Activated T-helper 1 cell treated with anti-CD3 and anti-CD28 coated beads, Interleukin-12 subunit alpha, Interleukin-12 subunit beta, Interleukin-2, Interleukin-4 antibody, amounts not matched to agents 30 ng/mL and 10 ng/mL and 1 ng/mL, durations not matched to agents 14 hours and 24 hours and 36 hours (primary cell): ENCODE results near the gene ERGIC1. TPM values are rescaled to one million over a fixed set of nuclear protein-coding genes. Genes with fewer than 3 reads are reported as not detected.
"Not testable (repeated sequence)": the region's sequence is repeated elsewhere in the genome, so short reads cannot be mapped to it uniquely, and the experiment has no call there.

ENCODE experiments used
- DNase-seq: peaks from one replicate; pipeline ENCODE4 v3.0.0; 2021; ENCODE audit warnings: low spot score
- H3K27ac Mint-ChIP-seq: one replicate; pipeline ENCODE4 v1.8.0; 2021; ENCODE audit warnings: mild to moderate bottlenecking, mixed read lengths
- H3K27me3 Mint-ChIP-seq: one replicate; pipeline ENCODE4 v1.8.0; 2022; ENCODE audit warnings: mild to moderate bottlenecking, moderate library complexity, mixed read lengths; ENCODE audit not compliant: insufficient read depth
- H3K36me3 Mint-ChIP-seq: one replicate; pipeline ENCODE4 v1.8.0; 2021; ENCODE audit warnings: low read depth, mixed read lengths
- H3K4me1 Mint-ChIP-seq: one replicate; pipeline ENCODE4 v1.8.0; 2021; ENCODE audit warnings: low read depth, mixed read lengths
- H3K4me3 Mint-ChIP-seq: one replicate; pipeline ENCODE4 v1.8.0; 2021; ENCODE audit warnings: mild to moderate bottlenecking, moderate library complexity, mixed read lengths
- H3K9me3 Mint-ChIP-seq: one replicate; pipeline ENCODE4 v1.8.0; 2021; ENCODE audit warnings: mixed read lengths
- intact Hi-C: fragments of 100-400 bp; cut with micrococcal nuclease; formaldehyde crosslinking; loops from one replicate; pipeline ENCODE4 v1.15.1; 2024
- total RNA-seq: library from RNA; stranded (reverse); gene quantifications from 2 replicates; pipeline ENCODE4 v1.2.3, GENCODE V29; 2022

The ERGIC1 gene
- total RNA-seq, 1 donor from 2014 or later: 47.4 TPM

DNA sequence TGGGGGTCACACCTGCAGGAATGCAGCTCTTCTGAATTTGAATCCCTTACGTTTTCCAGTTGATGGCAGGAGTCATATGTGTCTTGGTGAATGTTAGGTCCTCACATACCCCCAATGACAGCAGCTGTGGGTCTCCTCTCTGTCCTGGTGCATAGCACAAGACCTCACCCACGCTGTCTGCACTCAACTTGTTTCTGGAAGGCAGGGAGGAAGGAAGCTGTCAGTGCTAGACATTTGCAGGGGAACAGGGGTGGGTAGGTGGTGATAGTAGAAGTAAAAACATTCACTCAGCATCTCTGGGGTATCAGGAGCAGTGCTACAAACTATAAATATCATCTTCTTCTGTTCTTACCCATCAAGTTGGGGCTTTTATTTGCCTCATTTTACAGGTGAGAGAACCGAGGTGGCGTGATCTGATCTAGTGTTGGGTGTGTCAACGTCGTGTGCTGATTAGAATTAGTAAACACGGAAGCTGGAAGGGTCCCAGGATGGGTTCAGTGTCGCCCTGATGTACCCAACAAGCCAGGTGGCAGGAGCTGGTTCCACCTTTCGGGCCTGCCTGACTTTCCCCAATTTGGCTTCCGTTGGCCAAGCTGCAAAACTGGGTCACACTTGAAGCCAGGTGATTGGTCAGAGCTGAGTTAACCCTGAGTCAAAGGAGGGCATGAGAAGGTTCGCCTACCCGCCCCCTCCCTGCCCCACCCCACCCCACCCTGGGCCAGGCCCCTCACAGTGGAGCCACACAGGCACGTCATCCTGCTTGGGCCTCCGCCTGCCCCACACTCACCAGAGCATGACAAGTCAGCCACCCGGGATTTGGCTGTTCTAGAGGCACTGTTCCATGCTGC is 15.8 kb downstream of the ERGIC1 start:
- no peak for DNase-seq
- Mint-ChIP-seq H3K4me3 (no peak overlapping the region), H3K27ac (no peak overlapping the region), H3K36me3 (peaks cover 2% of the 10 kb centered on the region), H3K27me3 (no peaks in the 10 kb centered on the region), H3K4me1 (peaks cover 32% of the 10 kb centered on the region), H3K9me3 (no peaks in the 10 kb centered on the region)
- intact Hi-C loops: no loop called here

DNA sequence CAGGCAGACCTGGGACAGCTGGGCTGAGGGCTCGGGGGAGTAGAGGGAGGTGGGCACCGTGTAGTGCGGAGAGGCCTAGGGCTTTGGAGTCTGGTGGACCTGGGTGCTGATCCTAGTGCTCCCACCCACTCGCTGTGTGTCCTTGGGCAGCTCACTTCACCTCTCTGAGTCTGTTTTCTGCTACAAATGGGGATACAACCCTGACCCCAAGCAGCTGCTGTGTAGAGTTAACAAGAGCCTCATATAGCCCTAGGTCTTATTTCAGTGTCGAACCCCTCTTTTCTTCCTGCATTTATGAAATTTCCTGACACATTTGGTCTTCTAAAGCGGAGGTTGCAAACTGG is 16.4 kb downstream of the ERGIC1 start:
- DNase-seq: no peak
- Mint-ChIP-seq H3K36me3 (peaks cover 2% of the 10 kb centered on the region), H3K4me3 (no peak overlapping the region), H3K9me3 (no peaks in the 10 kb centered on the region), H3K27ac (no peak overlapping the region), H3K4me1 (peaks cover 33% of the 10 kb centered on the region), H3K27me3 (no peaks in the 10 kb centered on the region)
- intact Hi-C loops: no loop called here

DNA sequence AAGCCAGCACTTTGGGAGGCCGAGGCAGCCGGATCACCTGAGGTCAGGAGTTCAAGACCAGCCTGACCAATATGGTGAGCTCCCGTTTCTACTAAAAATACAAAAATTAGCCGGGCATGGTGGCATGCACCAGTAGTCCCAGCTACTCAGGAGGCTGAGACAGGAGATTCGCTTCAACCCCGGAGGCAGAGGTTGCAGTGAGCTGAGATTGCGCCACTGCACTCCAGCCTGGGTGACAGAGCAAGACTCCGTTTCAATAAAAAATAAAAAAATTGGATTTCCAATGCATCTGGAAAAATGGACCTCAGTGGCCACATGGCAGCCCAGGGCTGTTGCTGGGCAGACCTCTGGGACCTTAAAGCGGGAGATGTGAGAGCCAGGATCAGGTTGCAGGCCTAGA is 17.2 kb downstream of the ERGIC1 start:
- H3K27me3 Mint-ChIP-seq, H3K27ac Mint-ChIP-seq, H3K9me3 Mint-ChIP-seq, DNase-seq, intact Hi-C loops, H3K36me3 Mint-ChIP-seq, H3K4me3 Mint-ChIP-seq: not testable (repeated sequence)
- peaks cover 33% of the 10 kb centered on the region for H3K4me1 Mint-ChIP-seq

DNA sequence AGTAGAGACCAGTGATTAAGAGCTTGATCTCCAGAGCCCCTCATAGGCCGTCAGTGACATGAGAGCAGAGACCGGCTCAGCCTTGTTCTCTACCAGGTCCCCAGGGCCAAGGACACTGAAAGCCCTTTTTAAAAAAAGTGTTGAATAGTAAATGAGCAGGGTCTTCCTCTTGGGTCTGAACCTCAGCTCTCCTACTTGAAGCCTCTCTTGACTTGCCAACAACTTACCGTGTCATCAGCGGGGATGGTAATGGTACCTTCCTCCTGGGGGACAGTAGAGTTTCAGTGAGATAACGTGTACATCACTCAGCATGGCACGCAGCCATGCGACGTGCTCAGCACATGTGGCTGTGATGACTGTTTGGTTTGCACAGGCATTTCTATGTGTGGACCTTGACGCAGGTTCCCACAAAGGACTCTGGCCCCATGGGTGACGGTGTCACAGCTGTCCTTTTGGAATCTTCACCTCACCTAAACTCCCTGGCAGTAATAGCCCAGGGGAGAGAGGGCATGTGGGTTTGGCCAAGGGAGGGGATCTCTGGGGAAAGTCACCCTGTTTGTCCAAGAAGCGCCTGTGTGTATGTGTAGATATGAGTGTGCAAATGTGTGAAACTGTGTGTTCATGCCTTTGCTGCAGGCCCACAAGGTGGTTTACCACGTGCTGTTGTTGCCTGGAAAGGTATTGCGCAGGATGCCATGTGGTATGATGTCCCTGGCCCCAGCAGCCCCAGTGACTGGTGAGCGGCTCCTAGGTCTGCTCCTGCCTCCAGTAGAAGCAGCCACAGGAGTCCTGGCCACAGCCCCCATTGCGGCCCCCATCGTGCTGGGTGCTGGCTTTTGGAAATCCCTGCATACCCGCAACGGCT is 18.7 kb downstream of the ERGIC1 start:
- H3K4me1 Mint-ChIP-seq: peaks cover 33% of the 10 kb centered on the region
- H3K27ac Mint-ChIP-seq: peak overlapping the region; percentile 69
- DNase-seq: no peak
- no peaks in the 10 kb centered on the region for H3K27me3 Mint-ChIP-seq
- H3K4me3 Mint-ChIP-seq: no peak overlapping the region
- intact Hi-C loops: loop anchor here (1.0 kb wide), 1 partner anchor 75 kb away; no protein-coding TSS in a partner anchor
- H3K9me3 Mint-ChIP-seq: no peaks in the 10 kb centered on the region
- H3K36me3 Mint-ChIP-seq: peaks cover 4% of the 10 kb centered on the region

DNA sequence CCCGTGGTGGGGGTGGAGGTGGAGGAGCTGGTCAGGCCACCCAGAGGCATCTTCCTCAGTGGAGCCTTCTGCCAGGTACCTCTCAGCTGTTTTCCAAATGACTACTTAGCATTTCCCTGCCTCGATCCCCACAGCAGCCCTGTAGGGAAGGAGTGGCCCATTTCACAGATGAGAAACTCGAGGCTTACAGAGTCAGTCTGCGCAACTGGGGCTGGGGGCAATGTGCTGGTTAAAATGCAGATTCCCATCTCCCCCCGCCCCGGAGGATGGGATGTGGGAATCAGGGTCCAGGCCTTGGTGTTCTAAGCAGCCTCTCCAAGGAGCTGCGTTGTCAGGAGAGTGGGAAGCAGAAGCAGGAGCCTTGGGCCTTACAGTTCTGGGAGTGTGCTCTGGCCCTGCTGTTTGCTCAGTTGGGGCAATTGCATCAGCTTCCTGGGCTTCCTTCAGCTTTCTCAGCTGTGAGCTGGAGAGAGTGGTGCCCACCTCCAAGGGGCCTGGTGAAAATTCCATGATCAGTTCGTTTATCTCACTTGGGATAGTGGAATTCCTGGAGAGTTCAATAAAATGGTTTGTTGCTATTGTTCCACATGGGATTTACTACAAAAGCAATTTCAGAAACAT is 19.4 kb downstream of the ERGIC1 start:
- intact Hi-C loops: loop anchor here (1.0 kb wide), 1 partner anchor 76 kb away; no protein-coding TSS in a partner anchor
- H3K27me3 Mint-ChIP-seq: no peaks in the 10 kb centered on the region
- H3K9me3 Mint-ChIP-seq: no peaks in the 10 kb centered on the region
- H3K4me3 Mint-ChIP-seq: no peak overlapping the region
- H3K27ac Mint-ChIP-seq: no peak overlapping the region
- H3K36me3 Mint-ChIP-seq: peaks cover 4% of the 10 kb centered on the region
- no peak for DNase-seq
- H3K4me1 Mint-ChIP-seq: peaks cover 33% of the 10 kb centered on the region

DNA sequence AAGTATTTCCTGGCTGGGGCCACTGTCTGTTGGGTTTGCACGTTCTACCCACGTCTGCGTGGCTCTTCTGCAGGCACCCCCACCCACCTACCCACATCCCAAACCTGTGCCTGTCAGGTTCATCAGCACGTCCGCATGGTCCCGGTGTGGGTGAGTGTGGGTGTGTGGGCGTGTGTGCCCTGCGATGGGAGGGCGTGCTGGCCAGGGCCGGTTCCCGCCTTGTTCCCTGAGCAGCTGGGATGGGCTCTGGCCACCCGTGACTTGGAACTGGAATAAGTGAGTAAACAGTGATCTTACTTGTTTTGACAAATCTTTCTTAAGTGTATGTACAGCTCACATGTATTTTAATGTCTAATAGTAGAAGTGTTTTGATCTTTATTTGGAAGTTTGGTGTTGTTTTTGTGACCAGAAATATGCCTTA is 20.4 kb downstream of the ERGIC1 start:
- no peaks in the 10 kb centered on the region for H3K9me3 Mint-ChIP-seq
- H3K36me3 Mint-ChIP-seq: peaks cover 4% of the 10 kb centered on the region
- DNase-seq: no peak
- H3K4me3 Mint-ChIP-seq: no peak overlapping the region
- H3K4me1 Mint-ChIP-seq: peaks cover 29% of the 10 kb centered on the region
- H3K27me3 Mint-ChIP-seq: no peaks in the 10 kb centered on the region
- intact Hi-C loops: no loop called here
- peak overlapping the region; percentile 4 for H3K27ac Mint-ChIP-seq

DNA sequence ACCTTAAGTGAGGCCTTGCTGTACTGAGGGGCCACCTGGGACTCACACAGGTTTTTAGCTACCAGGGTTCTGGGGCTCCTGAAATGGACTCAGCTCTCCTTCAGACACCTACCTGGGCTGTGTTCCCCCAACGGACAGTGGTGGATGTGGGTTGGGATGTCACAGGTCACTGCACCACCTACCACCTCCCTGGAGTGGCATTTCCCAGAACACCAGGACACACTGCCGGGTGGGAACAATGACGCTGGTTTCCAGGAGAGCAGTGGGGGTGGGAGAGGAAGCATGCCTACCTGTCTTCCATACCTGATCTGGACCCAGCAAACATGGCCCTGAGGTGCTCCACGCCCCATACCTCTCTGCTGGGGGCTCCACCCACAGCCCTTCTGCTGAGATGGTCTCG is 20.9 kb downstream of the ERGIC1 start:
- H3K27ac Mint-ChIP-seq: peak overlapping the region; percentile 4

DNA sequence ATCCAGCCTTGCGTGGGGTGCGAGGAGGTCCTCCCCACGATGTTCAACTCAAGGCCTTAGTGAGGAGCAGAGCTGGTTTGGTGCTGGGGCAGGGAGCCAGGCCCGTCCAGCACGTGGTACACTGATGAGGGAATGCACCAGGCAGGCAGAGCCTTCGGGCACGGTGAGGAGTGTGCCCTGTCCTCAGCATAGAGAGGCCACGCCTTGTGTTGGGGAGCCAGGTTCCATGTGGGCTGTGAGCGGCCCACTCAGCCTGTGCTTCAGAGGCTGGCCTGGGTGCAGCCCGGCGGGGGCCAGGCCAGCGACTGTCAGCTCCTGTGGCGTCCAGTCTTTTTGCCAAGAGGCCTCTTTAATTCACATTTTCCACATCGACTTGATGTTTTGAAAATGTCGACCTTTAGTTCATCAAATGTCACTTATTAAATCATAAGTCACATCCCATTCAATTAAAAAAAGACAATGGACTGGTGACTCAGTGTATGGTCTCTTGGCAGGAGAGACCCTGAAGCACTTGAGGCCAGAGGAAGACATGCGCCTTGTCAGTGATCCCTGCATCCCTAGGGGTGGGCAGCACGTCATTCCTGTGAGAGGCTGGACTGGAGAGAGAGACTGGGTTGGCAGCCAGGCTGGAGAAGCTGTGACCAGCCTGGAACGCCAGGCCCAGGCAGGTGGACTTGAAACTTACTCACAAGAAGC is 21.7 kb downstream of the ERGIC1 start:
- Mint-ChIP-seq H3K9me3 (no peaks in the 10 kb centered on the region), H3K4me3 (no peak overlapping the region), H3K36me3 (peaks cover 4% of the 10 kb centered on the region), H3K27me3 (no peaks in the 10 kb centered on the region), H3K4me1 (peaks cover 24% of the 10 kb centered on the region), H3K27ac (no peak overlapping the region)
- intact Hi-C loops: no loop called here
- no peak for DNase-seq

More for the DNA sequence above, 20.9 kb downstream of the ERGIC1 start:
- no peaks in the 10 kb centered on the region for H3K27me3 Mint-ChIP-seq
- peaks cover 24% of the 10 kb centered on the region for H3K4me1 Mint-ChIP-seq
- DNase-seq: no peak
- peaks cover 4% of the 10 kb centered on the region for H3K36me3 Mint-ChIP-seq
- H3K4me3 Mint-ChIP-seq: no peak overlapping the region
- no peaks in the 10 kb centered on the region for H3K9me3 Mint-ChIP-seq
- intact Hi-C loops: no loop called here

DNA sequence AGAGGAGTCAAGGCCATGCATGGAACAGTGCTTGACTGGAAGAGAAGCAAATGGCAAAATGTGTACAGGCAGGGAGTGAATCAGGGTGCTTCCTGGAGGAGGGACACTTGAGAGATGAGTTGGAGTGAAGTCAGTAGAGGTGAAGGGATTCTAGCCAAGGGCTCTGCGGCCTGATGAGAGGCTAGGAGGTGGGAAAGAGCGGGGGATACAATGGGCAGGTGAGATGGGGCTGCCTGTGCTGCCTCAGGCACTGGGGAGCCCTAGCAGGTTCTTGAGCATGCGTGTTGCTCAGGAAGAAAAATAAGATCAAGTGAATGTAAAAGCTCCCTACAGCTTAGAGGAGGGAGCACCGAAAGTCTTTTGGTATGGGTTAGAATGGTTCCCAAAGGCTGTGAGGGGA is 22.3 kb downstream of the ERGIC1 start:
- Mint-ChIP-seq H3K9me3 (no peaks in the 10 kb centered on the region), H3K4me1 (peaks cover 26% of the 10 kb centered on the region), H3K4me3 (no peak overlapping the region), H3K27me3 (no peaks in the 10 kb centered on the region), H3K36me3 (peaks cover 4% of the 10 kb centered on the region), H3K27ac (no peak overlapping the region)
- DNase-seq: no peak
- intact Hi-C loops: no loop called here

DNA sequence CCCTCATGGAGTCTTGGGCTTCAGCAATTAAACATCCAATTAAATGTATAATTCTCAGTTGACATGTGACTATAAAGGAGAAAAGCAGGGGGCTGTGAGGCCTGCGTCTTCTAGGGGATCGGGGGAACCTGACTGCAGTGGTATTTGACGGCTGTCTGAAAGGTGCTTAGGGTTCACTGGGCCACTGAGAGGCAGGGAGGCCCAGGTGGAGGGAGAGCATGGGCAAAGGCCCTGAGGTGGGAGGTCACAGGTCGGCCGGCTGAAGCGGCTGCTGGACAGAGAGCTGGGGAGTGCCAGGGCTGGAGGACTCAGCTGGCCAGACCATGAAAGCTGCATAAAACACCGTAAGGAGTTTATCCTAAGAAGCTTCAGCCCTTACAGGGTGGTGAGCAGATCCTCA is 23.9 kb downstream of the ERGIC1 start:
- no peak for DNase-seq
- H3K9me3 Mint-ChIP-seq: no peaks in the 10 kb centered on the region
- no peaks in the 10 kb centered on the region for H3K27me3 Mint-ChIP-seq
- H3K4me1 Mint-ChIP-seq: peaks cover 22% of the 10 kb centered on the region
- intact Hi-C loops: no loop called here
- peaks cover 2% of the 10 kb centered on the region for H3K36me3 Mint-ChIP-seq
- H3K4me3 Mint-ChIP-seq: no peak overlapping the region
- no peak overlapping the region for H3K27ac Mint-ChIP-seq

DNA sequence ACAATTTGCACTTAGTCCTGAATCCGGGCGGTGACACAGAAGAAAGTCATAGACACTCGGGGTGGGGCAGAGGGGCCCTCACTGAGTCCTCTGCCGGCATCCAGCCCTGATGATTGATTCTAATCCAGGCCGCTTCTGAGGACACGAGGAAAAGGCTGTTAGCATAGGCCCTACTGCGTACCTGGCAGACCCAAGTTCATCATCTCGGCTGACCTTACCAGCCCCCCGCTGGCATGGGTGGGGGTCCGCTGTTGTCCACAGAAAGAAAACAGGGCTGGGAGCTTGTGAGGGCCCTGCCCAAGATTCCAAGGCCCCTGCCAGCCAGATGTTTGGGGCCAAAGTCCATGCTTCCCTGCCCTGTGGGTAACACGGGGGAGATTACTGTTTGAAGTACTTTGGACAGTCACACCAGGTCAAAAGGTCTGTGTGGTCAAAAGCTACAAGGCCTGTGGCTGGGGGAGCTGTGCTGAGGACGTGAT is 24.5 kb downstream of the ERGIC1 start:
- H3K9me3 Mint-ChIP-seq: no peaks in the 10 kb centered on the region
- DNase-seq: no peak
- no peak overlapping the region for H3K4me3 Mint-ChIP-seq
- no peak overlapping the region for H3K27ac Mint-ChIP-seq
- H3K27me3 Mint-ChIP-seq: no peaks in the 10 kb centered on the region
- intact Hi-C loops: no loop called here
- peaks cover 19% of the 10 kb centered on the region for H3K4me1 Mint-ChIP-seq
- peaks cover 2% of the 10 kb centered on the region for H3K36me3 Mint-ChIP-seq

DNA sequence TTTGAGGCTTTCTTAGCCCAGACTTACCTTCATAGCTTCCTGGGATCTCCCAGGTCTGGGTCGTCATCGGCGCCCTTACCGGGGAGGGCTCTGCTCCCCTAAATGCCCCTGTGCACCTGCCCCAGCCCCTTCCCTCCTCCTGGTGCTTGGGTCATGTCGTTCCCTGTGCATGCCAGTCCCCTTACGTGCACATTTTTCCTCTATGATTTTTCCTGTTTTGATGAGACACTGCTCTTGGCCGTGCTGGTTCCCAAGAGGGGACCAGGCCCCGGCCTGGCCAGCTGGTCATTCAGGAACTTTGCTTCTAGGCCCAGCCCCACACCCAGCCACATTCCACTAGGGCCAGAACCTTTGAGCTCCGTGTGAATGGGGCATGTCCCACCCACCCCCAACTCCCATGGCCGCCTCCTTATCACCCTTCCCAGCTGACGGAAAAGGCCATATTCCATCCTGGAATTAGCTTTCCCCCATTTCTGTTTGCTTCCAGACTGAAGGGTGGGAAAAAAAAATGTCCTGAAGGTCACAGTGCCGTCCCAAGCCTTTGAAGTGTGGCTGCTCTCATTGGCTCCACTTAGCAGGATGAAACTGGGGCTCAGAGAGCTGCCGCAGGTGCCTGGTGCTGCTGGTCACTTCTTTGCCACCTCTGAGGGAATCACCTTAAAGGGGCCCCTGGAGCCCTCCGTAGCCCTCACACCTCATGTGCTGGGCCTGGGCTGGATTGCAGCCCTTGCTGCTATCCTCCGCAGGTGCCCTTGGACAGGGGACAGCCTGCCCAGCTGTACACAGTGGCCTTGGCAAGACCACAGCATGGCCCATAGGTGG is 25.1 kb downstream of the ERGIC1 start:
- H3K9me3 Mint-ChIP-seq: no peaks in the 10 kb centered on the region
- intact Hi-C loops: no loop called here
- peaks cover 2% of the 10 kb centered on the region for H3K36me3 Mint-ChIP-seq
- no peak overlapping the region for H3K27ac Mint-ChIP-seq
- no peak overlapping the region for H3K4me3 Mint-ChIP-seq
- H3K27me3 Mint-ChIP-seq: no peaks in the 10 kb centered on the region
- no peak for DNase-seq
- peaks cover 12% of the 10 kb centered on the region for H3K4me1 Mint-ChIP-seq
